Lung microvascular endothelial cell (primary cell): ENCODE measurements around the gene ZHX3. TPM values are rescaled to one million over a fixed set of nuclear protein-coding genes. Genes with fewer than 3 reads are reported as not detected.
A peak's percentile ranks its signal among the peaks of the same experiment; 100 is the strongest.

Experiments
- DNase-seq, 2 donors: peaks; one replicate each; pipeline versions ENCODE4 v3.0.0 to v3.0.0-alpha.2; 2010; ENCODE audit warnings: low read depth in 2 of 2
- total RNA-seq: library from RNA; depleted of rRNA; stranded (reverse); fragments of >200 nt; gene quantifications from 2 replicates; pipeline ENCODE4 v1.2.1, GENCODE V29; 2014

Gene ZHX3
- total RNA-seq, 1 donor from 2014 or later, result 6.5 TPM

- peak; percentile 54 to 84 for DNase-seq
These were observed 116.9 kb downstream of the ZHX3 start for GRCh38 chr20:41200446-41201202.

- DNase-seq, result no peak
These were observed 119.1 kb downstream of the ZHX3 start for GRCh38 chr20:41198443-41198842.

GRCh38 chr20:41196653-41197225 is 120.8 kb downstream of the ZHX3 start:
- no peak for DNase-seq

GRCh38 chr20:41192575-41192974 is 125.0 kb downstream of the ZHX3 start:
- no peak for DNase-seq

DNA sequence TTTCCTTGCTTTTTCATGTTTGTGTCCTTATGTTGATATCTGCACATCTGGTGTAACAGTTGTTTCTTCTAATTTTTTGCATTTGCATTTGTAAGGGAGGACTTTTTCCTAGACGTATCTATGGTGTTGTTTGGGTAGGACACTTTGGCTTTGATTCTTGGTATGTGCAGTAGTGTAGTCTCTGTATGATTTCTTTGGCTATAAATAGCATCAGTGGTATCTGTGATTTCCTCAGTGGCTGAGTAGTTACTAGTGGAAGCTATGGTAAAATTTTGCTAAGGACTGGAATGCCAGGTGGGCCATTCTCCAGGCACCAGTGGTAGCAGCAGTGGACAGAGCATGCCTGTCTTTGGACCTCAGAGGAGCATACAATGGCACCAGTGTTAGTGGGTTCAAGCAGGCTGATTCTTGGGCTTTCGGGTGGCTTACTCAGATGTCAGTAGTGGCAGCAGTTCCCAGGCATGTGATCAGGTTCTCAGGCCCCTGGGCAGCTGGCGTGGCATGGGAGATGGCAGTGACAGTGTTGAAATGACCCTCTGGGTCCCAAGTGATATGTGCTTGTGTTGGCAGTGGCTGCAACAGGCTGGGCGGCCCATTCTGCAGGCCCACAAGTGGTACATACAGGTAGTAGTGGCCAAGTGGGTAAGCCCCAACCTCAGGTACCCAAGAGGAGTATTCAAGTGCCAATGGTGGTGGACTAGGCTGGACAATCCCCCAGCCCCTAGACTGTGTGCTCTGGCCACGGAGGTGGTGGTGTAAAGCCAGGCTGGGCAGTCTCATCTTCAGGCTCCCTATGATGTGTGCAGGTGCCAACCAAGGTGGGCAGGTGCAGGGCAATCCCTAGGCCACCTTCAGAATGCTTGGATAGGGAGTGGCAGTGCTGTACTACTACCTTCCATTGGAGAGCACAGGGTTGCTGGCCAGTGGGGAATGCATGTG is 125.7 kb downstream of the ZHX3 start:
- DNase-seq, result no peak

DNA sequence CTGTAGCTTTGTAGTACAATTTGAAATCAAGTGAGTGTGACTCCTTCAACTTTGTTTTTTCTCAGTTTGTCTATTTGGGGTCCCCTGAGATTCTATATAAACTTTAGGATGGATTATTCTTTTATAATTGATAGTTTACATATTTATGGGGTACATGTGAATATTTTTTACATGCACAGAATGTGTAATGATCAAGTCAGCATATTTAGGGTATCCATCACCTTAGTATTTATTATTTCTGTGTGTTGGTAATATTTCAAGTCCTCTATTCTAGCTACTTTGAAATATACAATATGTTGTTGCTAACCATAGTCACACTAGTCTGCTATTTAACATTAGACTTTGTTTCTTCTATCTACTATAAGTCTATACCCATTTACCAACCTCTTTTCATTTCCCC is 129.9 kb downstream of the ZHX3 start:
- no peak for DNase-seq

- no peak for DNase-seq
These were observed 132.3 kb downstream of the ZHX3 start for GRCh38 chr20:41185013-41185757.

- DNase-seq, result no peak
These were observed 133.7 kb downstream of the ZHX3 start for GRCh38 chr20:41183831-41184230.

DNA sequence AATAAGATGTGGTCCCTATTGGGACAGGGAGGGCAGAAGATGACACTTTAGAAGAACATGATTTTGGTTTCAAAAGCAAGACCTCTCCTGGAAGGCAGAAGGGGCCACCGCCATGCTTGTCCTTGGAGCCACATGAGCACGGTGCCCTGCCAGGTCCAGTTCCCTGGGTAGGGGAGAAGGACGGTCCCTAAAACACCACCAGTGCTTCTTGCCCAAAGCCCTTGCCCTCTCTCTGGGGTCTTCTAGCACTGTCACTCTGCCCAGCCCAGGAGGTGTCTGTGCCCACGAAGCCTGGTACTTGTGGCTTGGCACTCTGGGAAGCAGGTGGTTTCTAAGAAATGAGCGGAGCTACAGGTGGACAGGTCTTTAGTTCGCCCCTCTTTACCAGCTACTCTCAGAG is 134.1 kb downstream of the ZHX3 start:
- no peak for DNase-seq

GRCh38 chr20:41182296-41183212 is 135.0 kb downstream of the ZHX3 start:
- no peak for DNase-seq

- no peak for DNase-seq
These were observed 136.0 kb downstream of the ZHX3 start for GRCh38 chr20:41181567-41181966.

DNA sequence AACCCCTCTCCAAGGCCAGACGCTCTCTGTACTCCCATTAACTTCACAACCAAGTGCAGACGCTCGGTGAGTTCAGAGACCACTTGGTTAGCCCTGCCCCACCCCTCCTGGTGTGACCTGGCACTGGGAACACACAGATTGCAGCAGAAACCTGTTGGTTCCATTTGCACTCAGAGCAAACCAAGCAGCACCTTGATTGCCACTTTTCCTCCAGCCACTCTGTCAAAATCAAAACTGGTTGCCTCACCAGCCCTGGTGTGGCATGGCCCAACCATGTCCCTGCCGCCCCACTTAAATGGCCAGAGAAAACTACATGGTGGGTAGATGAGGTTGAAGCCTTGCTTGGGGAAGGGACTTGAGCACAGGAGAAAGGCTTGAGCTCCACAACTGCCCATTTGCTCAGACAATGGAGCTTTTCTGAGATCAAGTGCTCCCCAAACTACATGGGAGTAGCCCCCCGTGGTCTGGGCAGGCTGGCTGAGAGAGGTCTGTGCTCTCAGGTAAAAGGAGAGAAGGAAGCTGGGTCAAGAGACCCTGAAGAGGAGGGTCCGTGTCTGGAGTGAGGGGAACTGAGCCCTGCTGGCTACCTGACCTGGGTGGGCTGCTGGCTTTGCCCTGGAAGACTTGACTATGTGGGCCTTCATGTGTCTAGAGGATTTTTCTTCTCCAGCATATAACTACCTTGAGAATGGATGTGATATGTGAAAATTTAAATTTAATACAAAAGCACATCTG is 136.8 kb downstream of the ZHX3 start:
- DNase-seq, result no peak

- DNase-seq, result no peak
These were observed 137.6 kb downstream of the ZHX3 start for GRCh38 chr20:41179961-41180360.

GRCh38 chr20:41178904-41179432 is 138.6 kb downstream of the ZHX3 start:
- DNase-seq, result peak in 1 of 2 donors; percentile 48

- DNase-seq, result no peak
These were observed 139.0 kb downstream of the ZHX3 start for GRCh38 chr20:41178495-41178894.

DNA sequence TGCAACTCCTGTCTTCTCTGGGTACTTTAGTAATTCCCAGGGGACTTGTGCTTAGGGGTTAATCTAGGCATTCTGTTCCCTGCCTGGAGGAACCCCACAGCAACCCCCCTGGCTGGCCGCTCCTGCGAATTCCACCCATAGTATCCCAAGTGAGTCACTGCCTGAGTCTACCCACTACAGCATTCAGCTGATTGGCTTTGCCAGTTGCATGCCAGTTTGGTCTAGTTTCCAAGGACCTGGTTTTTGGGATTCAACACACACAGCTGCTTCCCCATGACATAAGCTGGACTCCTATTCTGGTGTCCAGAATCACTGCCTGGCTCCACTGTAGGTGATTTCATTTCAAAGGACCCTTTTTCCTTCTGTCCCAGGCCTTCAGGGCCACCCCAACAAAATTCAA is 139.9 kb downstream of the ZHX3 start:
- peak; percentile 50 to 74 for DNase-seq

DNA sequence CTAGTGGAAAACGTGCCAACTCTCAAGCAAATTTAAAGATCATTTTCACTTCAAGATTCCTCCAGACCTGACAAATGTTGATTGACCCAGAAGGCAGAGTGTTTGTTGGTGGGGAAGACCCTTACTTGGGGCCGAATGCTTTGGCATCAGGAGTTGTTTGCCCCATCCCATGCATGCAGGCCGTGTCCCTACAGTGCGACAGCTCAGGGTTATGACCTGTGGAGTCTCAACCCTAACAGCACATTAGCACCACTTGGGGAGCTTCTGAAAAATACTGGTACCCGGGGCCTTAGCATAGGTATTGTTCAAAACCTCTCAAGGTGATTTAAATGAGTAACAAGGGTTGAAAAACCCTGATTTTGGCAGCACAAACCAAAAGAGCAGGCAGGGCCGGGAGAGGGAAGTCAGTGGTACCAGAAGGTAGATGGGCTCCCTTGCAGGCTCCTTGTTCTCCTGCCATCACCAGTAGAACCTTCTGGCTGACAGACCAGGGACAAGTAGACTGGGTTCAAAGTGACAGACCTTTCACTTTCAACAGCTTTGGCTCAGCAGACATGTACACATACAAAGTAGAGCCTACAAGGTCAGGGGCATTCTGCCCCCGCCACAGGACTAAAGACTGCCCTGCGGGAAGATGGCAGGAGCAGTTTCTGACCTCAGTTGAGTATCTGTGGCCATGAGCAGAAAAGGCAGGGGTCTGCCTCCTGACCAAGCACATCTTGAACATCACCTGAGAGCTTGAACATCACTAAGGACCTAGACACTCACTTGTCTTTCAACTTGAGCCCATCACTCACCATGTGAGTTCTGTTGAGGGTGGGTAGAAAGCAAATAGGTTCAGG is 140.6 kb downstream of the ZHX3 start:
- no peak for DNase-seq

GRCh38 chr20:41175727-41176330 is 141.7 kb downstream of the ZHX3 start:
- DNase-seq, result peak in 1 of 2 donors; percentile 60
